DMS153 treated with DMSO at 0.1 percent for 48 hours (cell line): ENCODE data around the gene DNM1.

Source experiments
- DNase-seq: peaks from one replicate; lab custom pipeline; 2025; ENCODE audit not compliant: unreplicated experiment; lab: John Stamatoyannopoulos, UW

DNM1 gene

GRCh38 chr9:128304136-128304970 lies 101.2 kb downstream of the DNM1 start:
- DNase-seq: no peak
